Right renal pelvis (tissue), 4 donors: Measurements from ENCODE around the gene OXTR. TPM values are rescaled to one million over a fixed set of nuclear protein-coding genes. Genes with fewer than 3 reads are reported as not detected.
A peak's percentile ranks its signal among the peaks of the same experiment; 100 is the strongest.

Experiments used
- DNase-seq, 4 donors: peaks; one replicate each; pipeline ENCODE4 v3.0.0-alpha.2; 2013; ENCODE audit warnings: low read depth in 4 of 4, low spot score in 3 of 4, missing footprints in 1 of 4
- polyA plus RNA-seq, 4 donors: library from polyadenylated mRNA; unstranded; fragments of 120-200 nt; gene quantifications; one replicate each; pipeline ENCODE4 v1.2.1, GENCODE V29; 2013; ENCODE audit not compliant: insufficient read length in 4 of 4

The OXTR gene
- 1 to 10 TPM in 1 of 4 donors, under 1 TPM in 3; 0.80 to 1.3 (median 0.90) TPM for polyA plus RNA-seq

- DNase-seq = peak in 3 of 4 donors; percentile 35 to 54 (median 50)
Observed at GRCh38 chr3:8769088-8769822, at the start of gene OXTR. Gene OXTR, minus strand, starts transcription at chr3:8769613. Its CDS starts 1,426 bp downstream, at chr3:8768187.

- no peak for DNase-seq
Observed at GRCh38 chr3:8817486-8817885, 48.1 kb upstream of the OXTR start.

- no peak for DNase-seq
Observed at GRCh38 chr3:8816106-8816505, 46.7 kb upstream of the OXTR start.

GRCh38 chr3:8813411-8813810 is 44.0 kb upstream of the OXTR start:
- no peak for DNase-seq

- DNase-seq = no peak
Observed at GRCh38 chr3:8810561-8810960, 41.1 kb upstream of the OXTR start.

GRCh38 chr3:8805774-8806173 is 36.4 kb upstream of the OXTR start:
- no peak for DNase-seq

- DNase-seq = no peak
Observed at GRCh38 chr3:8802256-8802655, 32.8 kb upstream of the OXTR start.

GRCh38 chr3:8800016-8800415 is 30.6 kb upstream of the OXTR start:
- no peak for DNase-seq

GRCh38 chr3:8794247-8794646 is 24.8 kb upstream of the OXTR start:
- DNase-seq = no peak

GRCh38 chr3:8793242-8793641 is 23.8 kb upstream of the OXTR start:
- no peak for DNase-seq

GRCh38 chr3:8790529-8790928 is 21.1 kb upstream of the OXTR start:
- DNase-seq = no peak

GRCh38 chr3:8784676-8785435 is 15.4 kb upstream of the OXTR start:
- DNase-seq = no peak

GRCh38 chr3:8780279-8780678 is 10.9 kb upstream of the OXTR start:
- DNase-seq = no peak

- DNase-seq = no peak
Observed at GRCh38 chr3:8778475-8778874, 9.1 kb upstream of the OXTR start.

GRCh38 chr3:8777978-8778267 is 8.5 kb upstream of the OXTR start:
- no peak for DNase-seq

- no peak for DNase-seq
Observed at GRCh38 chr3:8777201-8777977, 8.0 kb upstream of the OXTR start.

GRCh38 chr3:8776406-8776805 is 7.0 kb upstream of the OXTR start:
- no peak for DNase-seq

GRCh38 chr3:8775602-8776001 is 6.2 kb upstream of the OXTR start:
- no peak for DNase-seq

- no peak for DNase-seq
Observed at GRCh38 chr3:8775181-8775580, 5.8 kb upstream of the OXTR start.

GRCh38 chr3:8773941-8774542 is 4.6 kb upstream of the OXTR start:
- DNase-seq = no peak
